Stimulated activated naive CD4-positive, alpha-beta T cell treated with Interleukin-2 at 50 U/mL for 16 hours (primary cell): ENCODE measurements around the gene RAI1.

Experiments
- DNase-seq: peaks from one replicate; lab custom pipeline; 2025; lab: John Stamatoyannopoulos, UW

Gene RAI1

DNA sequence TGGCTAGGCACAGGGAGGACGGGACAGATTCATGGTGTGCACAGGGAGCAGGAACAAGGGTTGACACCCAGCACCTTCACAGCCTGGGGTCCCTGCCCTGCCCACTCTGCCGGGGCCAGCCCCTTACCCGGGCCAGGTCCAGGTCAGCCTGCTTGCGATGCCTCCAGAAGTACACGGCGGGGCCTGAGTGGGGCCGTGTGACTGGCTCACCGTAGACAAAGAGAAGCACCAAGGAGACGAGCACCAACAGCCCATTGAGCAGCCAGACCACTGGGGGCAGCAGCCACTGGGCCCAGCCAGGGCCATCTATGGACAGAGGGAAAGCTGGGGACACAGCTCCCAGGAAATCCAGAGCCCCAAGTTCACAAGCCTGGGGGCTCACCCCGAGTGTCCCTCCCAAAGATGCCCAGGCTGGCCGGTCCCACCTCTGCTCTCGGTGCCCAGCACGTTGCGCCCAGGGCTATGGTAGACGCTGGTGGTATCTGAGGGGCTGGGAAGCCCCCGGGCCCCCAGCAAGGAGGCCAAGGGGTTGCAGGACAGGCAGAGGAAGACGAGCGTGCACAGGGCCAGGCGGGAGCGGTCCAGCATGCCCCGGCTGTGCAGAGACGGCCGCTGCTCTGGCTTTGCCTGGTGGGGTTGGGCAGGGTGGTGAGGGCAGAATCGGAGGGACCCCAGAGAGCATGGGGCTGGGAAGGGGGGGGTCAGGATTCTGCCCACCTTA, 135.7 kb downstream of the RAI1 start:
- no peak for DNase-seq

DNA sequence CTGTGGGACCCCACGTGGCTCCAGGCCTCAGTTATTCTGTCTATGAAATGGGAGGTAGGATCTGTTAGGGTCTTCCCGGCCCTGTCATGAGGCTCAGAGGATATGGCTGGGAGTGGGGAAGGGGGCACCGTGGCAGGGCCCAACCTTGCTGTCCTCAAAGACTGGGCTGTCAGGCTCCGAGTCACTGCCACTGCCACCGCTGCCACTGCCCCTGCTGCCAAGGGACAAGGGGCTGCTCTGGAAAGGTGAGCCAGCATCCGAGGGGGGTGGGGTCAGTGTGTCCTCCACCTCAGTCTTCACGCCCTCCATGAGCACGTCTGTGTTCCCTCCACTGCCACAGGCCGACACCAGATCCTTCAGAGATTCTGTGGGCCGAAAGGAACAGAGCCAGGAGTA, 136.3 kb downstream of the RAI1 start:
- no peak for DNase-seq

DNA sequence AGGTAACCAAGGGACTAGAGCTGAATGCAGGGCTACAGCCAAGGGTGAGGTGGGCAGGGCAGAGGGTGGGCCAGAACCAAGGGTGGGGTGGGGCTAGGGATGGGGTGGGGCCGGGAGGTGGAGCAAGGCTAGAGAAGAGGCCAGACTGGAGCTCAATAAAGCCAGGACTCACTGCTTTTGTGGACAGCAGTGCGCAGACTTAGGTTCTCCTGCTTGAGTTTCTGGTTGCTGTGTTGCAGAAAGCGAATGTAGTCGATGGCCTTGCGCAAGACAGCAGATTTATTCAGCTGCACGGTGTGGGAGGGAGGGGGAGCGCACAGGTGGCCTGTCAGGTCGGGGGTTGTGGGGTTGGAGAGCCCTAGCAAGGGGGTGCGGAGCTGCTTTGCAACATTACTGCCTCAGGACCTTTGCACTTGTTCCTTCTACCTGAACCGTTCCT, 136.8 kb downstream of the RAI1 start:
- no peak for DNase-seq

DNA sequence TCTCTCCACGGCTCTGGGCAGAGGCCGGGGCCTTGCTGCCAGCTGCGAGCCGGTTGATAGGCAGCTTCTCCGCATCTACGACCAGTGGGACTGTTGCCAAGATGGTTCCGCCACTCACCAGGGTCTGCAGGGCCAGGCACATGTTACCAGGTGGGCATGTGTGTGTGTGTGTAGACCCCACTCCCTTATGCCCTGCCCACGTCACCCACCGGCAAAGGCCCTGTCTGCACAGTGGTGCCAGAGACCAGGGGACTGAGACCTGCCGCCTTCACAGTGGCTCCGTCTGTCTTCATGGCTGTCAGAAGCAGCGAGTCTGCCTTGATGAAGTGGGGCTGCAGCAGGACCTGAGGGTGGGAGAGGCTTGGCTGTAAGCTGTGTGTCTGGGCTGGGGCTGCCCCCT, 137.9 kb downstream of the RAI1 start:
- DNase-seq = no peak

GRCh38 chr17:17819561-17819995, 138.3 kb downstream of the RAI1 start:
- peak; percentile 65 for DNase-seq

DNA sequence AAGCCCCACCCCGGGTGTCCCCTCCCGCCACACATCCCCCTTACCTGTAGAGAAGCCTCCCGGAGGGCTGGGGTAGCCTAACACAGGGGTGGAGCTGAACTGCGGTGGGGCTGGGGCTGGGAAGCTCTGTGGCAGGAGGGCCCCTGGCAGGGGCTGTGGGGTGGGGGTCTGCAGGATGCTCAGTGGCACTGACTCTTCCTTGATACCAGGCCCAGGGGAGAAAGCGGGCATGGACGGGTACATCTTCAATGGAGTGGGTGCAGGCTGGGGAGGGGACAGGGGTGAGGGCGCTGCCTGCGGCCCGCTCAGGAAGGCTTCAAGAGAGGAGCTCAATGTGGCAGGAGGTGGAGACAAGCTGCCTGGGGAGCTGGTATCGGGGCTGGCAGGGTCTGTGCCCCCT, 138.8 kb downstream of the RAI1 start:
- DNase-seq = no peak

DNA sequence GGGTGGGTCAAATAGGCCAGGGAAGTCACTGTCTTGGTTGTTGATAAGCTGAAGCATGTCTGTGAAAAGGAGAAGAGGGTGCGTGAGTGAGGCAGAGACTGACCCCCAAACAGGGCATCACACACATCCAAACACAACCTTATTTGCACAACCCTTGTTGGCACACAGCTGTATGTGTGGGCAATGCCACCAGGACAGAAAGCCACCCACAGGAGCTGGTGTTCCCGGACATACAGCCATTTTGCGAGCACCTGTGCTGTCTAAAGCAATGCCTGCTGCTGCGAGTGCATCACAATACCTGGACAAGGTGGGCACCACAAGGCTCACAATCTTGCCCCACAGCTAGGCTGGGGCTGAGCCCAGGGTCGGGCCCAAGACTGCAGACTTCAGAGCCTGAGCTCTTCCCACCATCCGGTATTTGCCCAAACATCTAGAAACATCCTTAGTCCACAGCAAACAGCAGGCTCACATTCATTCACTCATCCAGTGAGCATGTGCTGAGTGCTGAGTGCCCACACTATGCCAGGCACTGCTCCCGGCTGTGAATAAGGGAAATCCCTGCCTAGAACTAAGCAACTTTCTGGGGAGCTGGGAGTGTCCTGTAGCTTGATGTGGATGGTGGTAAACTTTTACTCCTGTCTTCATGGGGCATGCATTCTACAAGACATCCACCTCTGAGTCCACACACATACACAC, 139.4 kb downstream of the RAI1 start:
- no peak for DNase-seq

GRCh38 chr17:17822189-17822588, 140.9 kb downstream of the RAI1 start:
- no peak for DNase-seq

DNA sequence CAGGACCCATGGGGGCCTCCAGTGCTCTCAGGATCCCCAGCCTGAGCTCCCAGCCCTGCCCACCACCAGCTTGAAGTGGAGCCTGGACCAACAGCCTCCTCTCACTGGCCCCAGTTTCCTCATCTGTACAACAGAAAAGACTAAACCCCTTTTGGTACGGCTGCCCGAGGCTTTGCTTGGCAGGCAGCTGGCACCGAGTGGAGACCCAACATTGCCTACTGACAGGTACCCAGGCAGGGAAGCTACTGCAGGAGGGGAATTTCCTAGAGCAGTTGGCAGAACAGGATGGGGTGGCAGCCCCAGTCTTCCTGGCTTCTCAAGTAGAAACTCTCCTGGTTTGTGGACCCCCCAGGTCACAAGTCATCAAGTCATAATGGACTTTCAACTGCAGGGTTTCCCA, 141.4 kb downstream of the RAI1 start:
- no peak for DNase-seq

GRCh38 chr17:17823433-17824118, 142.3 kb downstream of the RAI1 start:
- peak; percentile 70 for DNase-seq

- DNase-seq = no peak
These were observed 143.0 kb downstream of the RAI1 start for GRCh38 chr17:17824119-17824782.

- no peak for DNase-seq
These were observed 143.7 kb downstream of the RAI1 start for GRCh38 chr17:17824783-17825614.

- DNase-seq = no peak
These were observed 145.1 kb downstream of the RAI1 start for GRCh38 chr17:17826342-17826713.

DNA sequence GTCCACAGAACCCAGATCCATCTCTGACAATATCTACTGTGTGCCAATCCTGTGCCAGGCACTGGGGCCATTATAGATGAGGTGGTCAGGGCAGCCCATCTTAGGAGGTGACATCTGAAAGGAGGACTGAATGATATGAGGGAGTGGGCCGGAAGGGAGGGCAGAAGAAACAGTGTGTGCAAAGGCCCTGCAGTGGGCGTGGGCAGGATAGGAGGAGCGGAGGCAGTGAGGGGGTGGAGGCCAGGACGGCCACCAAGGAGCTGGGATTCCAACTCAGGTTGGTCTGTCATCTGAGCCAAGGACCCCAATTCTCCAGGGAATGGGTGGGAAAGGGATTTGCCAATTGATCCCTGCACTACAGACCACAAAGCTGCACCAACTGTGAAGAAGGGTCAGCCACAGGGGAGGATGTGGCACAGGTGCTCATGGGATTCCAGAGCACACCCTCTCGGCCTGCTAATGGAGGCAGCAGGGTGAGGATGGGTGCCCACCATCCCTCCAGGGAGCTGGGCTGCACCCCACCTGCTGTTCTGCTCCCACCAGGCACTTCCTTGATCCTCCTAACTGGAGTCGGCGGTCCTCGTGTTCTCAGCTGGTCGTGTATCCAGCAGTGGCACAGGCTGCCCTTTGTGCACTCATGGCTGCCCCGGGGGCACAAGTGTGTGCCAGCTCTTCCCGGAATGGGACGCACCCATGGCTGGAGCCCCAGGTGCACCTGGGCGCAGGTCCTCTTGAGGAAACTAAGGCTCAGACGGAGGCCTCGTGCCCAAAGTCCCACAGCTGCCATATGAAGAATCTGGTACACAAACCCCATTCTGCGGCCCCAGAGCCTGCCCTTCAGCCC, 145.9 kb downstream of the RAI1 start:
- DNase-seq = no peak

GRCh38 chr17:17827826-17828621, 146.8 kb downstream of the RAI1 start:
- no peak for DNase-seq

DNA sequence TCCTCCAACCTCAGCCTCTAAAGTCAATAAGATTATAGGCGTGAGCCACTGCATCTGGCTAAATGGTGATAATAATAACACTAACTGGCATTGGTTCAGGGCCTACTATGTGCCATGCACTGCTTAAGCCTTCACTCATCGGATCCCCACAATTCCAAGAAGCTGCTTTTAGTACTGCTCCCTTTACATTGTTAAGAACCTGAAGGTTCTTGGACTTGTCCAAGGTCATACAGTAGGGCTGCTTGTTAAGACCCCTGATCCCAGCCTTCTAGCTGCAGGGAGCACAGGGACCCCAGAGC, 149.0 kb downstream of the RAI1 start:
- no peak for DNase-seq

DNA sequence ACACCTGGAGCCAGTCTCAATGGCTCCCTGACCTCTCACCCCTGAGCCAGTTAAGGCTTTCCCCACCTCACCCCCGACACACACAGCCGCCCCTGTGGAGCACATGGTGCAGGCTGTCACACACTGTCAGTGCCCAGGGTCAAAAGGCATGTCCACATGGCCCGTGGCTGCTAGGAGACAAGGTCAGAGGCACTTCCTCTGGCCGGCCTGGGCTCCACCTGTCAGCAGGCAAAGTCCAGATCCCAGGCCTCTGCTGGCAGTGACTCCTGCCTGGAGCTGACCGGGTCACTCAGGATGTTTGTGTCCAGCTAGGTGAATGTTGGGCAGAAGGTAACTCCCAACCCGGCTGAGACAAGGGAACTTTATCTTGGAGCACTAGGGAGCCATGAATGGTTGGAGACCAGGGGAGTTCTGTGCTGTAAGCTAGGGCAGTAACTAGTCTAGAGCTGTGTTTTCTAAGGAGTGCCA, 149.5 kb downstream of the RAI1 start:
- no peak for DNase-seq

GRCh38 chr17:17831208-17832031, 150.2 kb downstream of the RAI1 start:
- DNase-seq = no peak

DNA sequence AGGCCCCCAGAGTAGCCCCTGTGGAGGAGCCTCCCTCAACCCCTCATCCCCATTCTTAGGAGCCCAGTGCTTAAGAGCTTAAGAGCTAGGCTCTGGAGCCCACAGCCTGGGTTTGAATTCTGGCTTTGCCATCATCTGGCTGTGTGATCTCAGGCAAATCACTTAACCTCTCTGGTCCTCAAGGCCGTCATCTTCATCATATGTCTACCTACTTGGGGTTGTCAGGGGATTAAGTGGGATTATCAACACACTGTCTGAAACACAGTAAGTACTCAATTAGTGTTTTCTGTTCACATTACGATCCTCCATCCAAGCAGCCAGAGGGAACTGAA, 150.7 kb downstream of the RAI1 start:
- DNase-seq = no peak
